ENCODE data around the gene PCCA.

DNA sequence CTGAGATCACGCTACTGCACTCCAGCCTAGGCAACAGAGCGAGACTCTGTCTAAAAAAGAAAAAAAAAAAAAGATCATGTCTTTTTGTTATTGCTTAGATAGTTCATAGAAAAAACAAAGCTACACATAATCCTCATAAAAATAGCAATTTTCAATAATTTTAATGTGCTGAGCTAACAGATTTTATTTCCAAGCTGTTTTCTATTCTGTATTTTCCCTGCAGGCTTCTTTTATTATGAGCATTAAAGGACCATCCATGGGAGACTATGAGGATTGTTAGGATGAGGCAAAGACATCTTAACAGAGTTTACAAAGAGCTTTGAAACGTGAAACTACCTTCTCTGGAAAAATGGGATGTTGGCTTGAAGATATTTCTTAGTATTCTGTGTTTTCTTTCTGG is 71.6 kb downstream of the PCCA start:
- TF ChIP-seq, protein P1, sequence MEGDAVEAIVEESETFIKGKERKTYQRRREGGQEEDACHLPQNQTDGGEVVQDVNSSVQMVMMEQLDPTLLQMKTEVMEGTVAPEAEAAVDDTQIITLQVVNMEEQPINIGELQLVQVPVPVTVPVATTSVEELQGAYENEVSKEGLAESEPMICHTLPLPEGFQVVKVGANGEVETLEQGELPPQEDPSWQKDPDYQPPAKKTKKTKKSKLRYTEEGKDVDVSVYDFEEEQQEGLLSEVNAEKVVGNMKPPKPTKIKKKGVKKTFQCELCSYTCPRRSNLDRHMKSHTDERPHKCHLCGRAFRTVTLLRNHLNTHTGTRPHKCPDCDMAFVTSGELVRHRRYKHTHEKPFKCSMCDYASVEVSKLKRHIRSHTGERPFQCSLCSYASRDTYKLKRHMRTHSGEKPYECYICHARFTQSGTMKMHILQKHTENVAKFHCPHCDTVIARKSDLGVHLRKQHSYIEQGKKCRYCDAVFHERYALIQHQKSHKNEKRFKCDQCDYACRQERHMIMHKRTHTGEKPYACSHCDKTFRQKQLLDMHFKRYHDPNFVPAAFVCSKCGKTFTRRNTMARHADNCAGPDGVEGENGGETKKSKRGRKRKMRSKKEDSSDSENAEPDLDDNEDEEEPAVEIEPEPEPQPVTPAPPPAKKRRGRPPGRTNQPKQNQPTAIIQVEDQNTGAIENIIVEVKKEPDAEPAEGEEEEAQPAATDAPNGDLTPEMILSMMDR (IDR thresholded peaks at IDR 0.05; ENCODE audit: insufficient read depth, low read length, poor library complexity, severe bottlenecking), result no peak
- TF ChIP-seq EZH2phosphoT487 (conservative IDR thresholded peaks at IDR 0.05; ENCODE audit: low read length), result no peak
